Thymus (tissue), 11 donors: ENCODE results near the gene ZSWIM5. TPM values are rescaled to one million over a fixed set of nuclear protein-coding genes. Genes with fewer than 3 reads are reported as not detected.
"Not testable (repeated sequence)": the region's sequence is repeated elsewhere in the genome, so short reads cannot be mapped to it uniquely, and the experiment has no call there.

Source experiments
- DNase-seq, 9 donors: peaks; one replicate each; pipeline ENCODE4 v3.0.0-alpha.2; 2013; ENCODE audit warnings: low spot score in 9 of 9, low read depth in 6 of 9, missing footprints in 1 of 9
- H3K27ac ChIP-seq, 2 donors: one replicate each; pipeline ENCODE4 v1.5.1; 2013; ENCODE audit warnings: control low read depth in 1 of 2, low read depth in 1 of 2, low read length in 1 of 2, mild to moderate bottlenecking in 1 of 2, moderate library complexity in 1 of 2
- H3K27me3 ChIP-seq, 2 donors: one replicate each; pipeline ENCODE4 v1.5.1; 2013; ENCODE audit warnings: low read length in 1 of 2; ENCODE audit not compliant: control insufficient read depth in 2 of 2, insufficient read depth in 1 of 2
- H3K36me3 ChIP-seq, 2 donors: one replicate each; pipeline ENCODE4 v1.5.1; 2013; ENCODE audit warnings: low read length in 1 of 2, mild to moderate bottlenecking in 1 of 2, moderate library complexity in 1 of 2; ENCODE audit not compliant: control insufficient read depth in 2 of 2, insufficient read depth in 2 of 2
- H3K4me1 ChIP-seq, 2 donors: one replicate each; pipeline ENCODE4 v1.5.1; 2013; ENCODE audit warnings: low read length in 2 of 2; ENCODE audit not compliant: control insufficient read depth in 2 of 2, insufficient read depth in 2 of 2
- H3K4me3 ChIP-seq, 2 donors: one replicate each; pipeline ENCODE4 v1.5.1; 2013; ENCODE audit warnings: low read length in 2 of 2, control low read depth in 1 of 2, mild to moderate bottlenecking in 1 of 2
- H3K9me3 ChIP-seq, 2 donors: one replicate each; pipeline ENCODE4 v1.5.1; 2013; ENCODE audit warnings: low read length in 1 of 2, mild to moderate bottlenecking in 1 of 2; ENCODE audit not compliant: control insufficient read depth in 2 of 2, insufficient read depth in 1 of 2
- WGBS: extraction: QIAGEN DNeasy Blood & Tissue Kit; methylation state at CpG from one replicate; pipeline ENCODE4 v1.1.7; 2013; 5-methylcytosine and 5-hydroxymethylcytosine counted together
- polyA plus RNA-seq: library from polyadenylated mRNA; stranded (reverse); fragments of 200-250 nt; gene quantifications from one replicate; pipeline ENCODE4 v1.2.3, GENCODE V29; 2013
- total RNA-seq: library from RNA; stranded (reverse); fragments of 120-200 nt; gene quantifications from one replicate; pipeline ENCODE4 v1.2.4, GENCODE V29; 2013
- donor health status: healthy.

Gene ZSWIM5
- total and polyA plus RNA-seq, 2 donors, result 0.24 to 0.39 TPM

GRCh38 chr1:45065083-45065482 is 141.3 kb downstream of the ZSWIM5 start:
- Histone ChIP-seq H3K9me3 (no peaks in the 10 kb centered on the region), H3K36me3 (no peaks in the 10 kb centered on the region), H3K4me3 (no peak overlapping the region), H3K4me1 (no peaks in the 10 kb centered on the region), H3K27me3 (no peaks in the 10 kb centered on the region), H3K27ac (no peak overlapping the region)
- no peak for DNase-seq
- WGBS, result 97% methylated on average over 2 of the region's 2 CpGs

GRCh38 chr1:45062463-45062862 is 143.9 kb downstream of the ZSWIM5 start:
- H3K27me3 ChIP-seq, H3K27ac ChIP-seq, H3K4me3 ChIP-seq, DNase-seq, H3K4me1 ChIP-seq, H3K9me3 ChIP-seq, H3K36me3 ChIP-seq: not testable (repeated sequence)
- 95% methylated on average over 4 of the region's 4 CpGs for WGBS

GRCh38 chr1:45059829-45060228 is 146.6 kb downstream of the ZSWIM5 start:
- no peak for DNase-seq
- no peaks in the 10 kb centered on the region for H3K36me3 ChIP-seq
- H3K4me1 ChIP-seq, result no peaks in the 10 kb centered on the region
- WGBS, result 94% methylated on average over 2 of the region's 2 CpGs
- H3K9me3 ChIP-seq, result no peaks in the 10 kb centered on the region
- no peak overlapping the region for H3K4me3 ChIP-seq
- H3K27ac ChIP-seq, result no peak overlapping the region
- H3K27me3 ChIP-seq, result no peaks in the 10 kb centered on the region

- H3K27ac ChIP-seq, result no peak overlapping the region
- no peak for DNase-seq
- 94% methylated on average over 1 of the region's 1 CpG for WGBS
- no peak overlapping the region for H3K4me3 ChIP-seq
- H3K27me3 ChIP-seq, result no peaks in the 10 kb centered on the region
- no peaks in the 10 kb centered on the region for H3K4me1 ChIP-seq
- H3K9me3 ChIP-seq, result no peaks in the 10 kb centered on the region
- no peaks in the 10 kb centered on the region for H3K36me3 ChIP-seq
Measured at GRCh38 chr1:45057542-45057941, 148.9 kb downstream of the ZSWIM5 start.

- peak in 5 of 9 donors; percentile 3 to 51 (median 8) for DNase-seq
- WGBS, result 67% methylated on average over 2 of the region's 2 CpGs
- Histone ChIP-seq H3K27ac (peak overlapping the region in 1 of 2 donors; percentile 26), H3K9me3 (no peaks in the 10 kb centered on the region), H3K36me3 (no peaks in the 10 kb centered on the region), H3K4me3 (no peak overlapping the region), H3K4me1 (peaks cover 4 to 6% of the 10 kb centered on the region in 2 donors), H3K27me3 (no peaks in the 10 kb centered on the region)
Measured at GRCh38 chr1:45051005-45051772, 155.2 kb downstream of the ZSWIM5 start.

- DNase-seq, result no peak
Measured at GRCh38 chr1:45047032-45047431, 159.4 kb downstream of the ZSWIM5 start.

GRCh38 chr1:45044916-45045315 is 161.5 kb downstream of the ZSWIM5 start:
- H3K4me1 ChIP-seq, result no peaks in the 10 kb centered on the region
- DNase-seq, result no peak
- no peaks in the 10 kb centered on the region for H3K9me3 ChIP-seq
- no peaks in the 10 kb centered on the region for H3K27me3 ChIP-seq
- 97% methylated on average over 1 of the region's 1 CpG for WGBS
- no peak overlapping the region for H3K27ac ChIP-seq
- H3K36me3 ChIP-seq, result no peaks in the 10 kb centered on the region
- H3K4me3 ChIP-seq, result no peak overlapping the region

More at GRCh38 chr1:45047032-45047431, 159.4 kb downstream of the ZSWIM5 start:
- Histone ChIP-seq H3K27ac (no peak overlapping the region), H3K4me3 (no peak overlapping the region), H3K9me3 (no peaks in the 10 kb centered on the region), H3K36me3 (no peaks in the 10 kb centered on the region), H3K4me1 (peaks cover 4 to 6% of the 10 kb centered on the region in 2 donors), H3K27me3 (no peaks in the 10 kb centered on the region)
- 97% methylated on average over 5 of the region's 5 CpGs for WGBS

GRCh38 chr1:45043094-45043493 is 163.3 kb downstream of the ZSWIM5 start:
- no peaks in the 10 kb centered on the region for H3K36me3 ChIP-seq
- H3K9me3 ChIP-seq, result no peaks in the 10 kb centered on the region
- no peaks in the 10 kb centered on the region for H3K27me3 ChIP-seq
- H3K4me3 ChIP-seq, result no peak overlapping the region
- WGBS, result 97% methylated on average over 5 of the region's 5 CpGs
- DNase-seq, result no peak
- no peak overlapping the region for H3K27ac ChIP-seq
- H3K4me1 ChIP-seq, result no peaks in the 10 kb centered on the region

GRCh38 chr1:45040297-45040696 is 166.1 kb downstream of the ZSWIM5 start:
- Histone ChIP-seq H3K27me3 (no peaks in the 10 kb centered on the region), H3K4me3 (no peak overlapping the region), H3K27ac (no peak overlapping the region), H3K4me1 (no peaks in the 10 kb centered on the region), H3K36me3 (no peaks in the 10 kb centered on the region), H3K9me3 (no peaks in the 10 kb centered on the region)
- WGBS, result 98% methylated on average over 5 of the region's 5 CpGs
- DNase-seq, result no peak
